NT2/D1 (cell line): ENCODE data around the gene ZNF653.

Experiments used
- SUZ12 ChIP-seq: IDR thresholded peaks from 2 replicates; pipeline ENCODE4 v1.6.1; 2011; ENCODE audit not compliant: insufficient read length, insufficient read depth; ENCODE audit errors: extremely low read depth
- YY1 ChIP-seq: IDR thresholded peaks from 2 replicates; pipeline ENCODE4 v1.6.1; 2011; ENCODE audit not compliant: insufficient read length, insufficient read depth
- ZNF274 ChIP-seq: IDR thresholded peaks from 2 replicates; pipeline ENCODE4 v1.6.1; 2011; ENCODE audit warnings: mild to moderate bottlenecking, low read depth, low read length

DNA sequence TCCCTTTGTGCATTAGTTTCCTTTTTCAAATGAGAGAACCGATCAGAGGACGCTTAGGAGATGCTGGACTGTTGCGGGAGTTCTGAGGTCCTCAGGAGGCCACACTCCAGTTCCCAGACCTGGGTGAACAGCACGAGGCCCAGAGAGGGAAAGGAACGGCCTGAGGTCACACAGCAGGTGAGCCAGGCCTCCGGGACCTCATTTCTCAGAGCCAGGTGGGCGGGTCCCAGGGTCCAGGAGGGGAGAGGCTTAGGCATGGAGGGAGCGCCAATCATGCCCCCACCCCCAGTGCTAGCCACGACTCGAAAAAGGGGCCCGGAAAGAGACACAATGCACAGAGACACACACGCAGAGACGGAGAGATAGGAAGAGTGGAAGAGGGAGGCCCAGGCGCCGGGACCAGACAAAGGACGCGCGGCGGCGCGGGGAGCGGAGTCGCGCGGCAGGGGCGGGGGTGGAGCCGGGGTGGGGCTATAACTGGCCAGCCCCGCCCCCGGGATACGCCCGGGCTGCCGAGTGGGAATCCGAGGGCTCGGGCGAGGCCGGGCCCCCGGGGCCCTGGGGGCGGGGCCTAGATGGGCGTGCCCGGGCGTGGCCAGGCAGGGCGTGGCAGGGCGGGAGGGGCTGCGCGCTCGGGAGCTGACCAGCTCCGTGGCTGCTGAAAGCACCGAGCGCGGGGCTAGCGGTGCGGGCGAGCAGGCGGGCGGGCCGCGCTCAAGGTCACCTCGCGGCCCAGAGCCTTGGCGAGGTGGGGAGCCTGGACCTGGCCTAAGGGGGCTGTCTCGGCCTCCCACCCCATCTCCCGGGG, 26.3 kb downstream of the ZNF653 start:
- TF ChIP-seq YY1 (no peak), ZNF274 (no peak), SUZ12 (no peak)
